ENCODE measurements around the gene TSPAN31. TPM values are rescaled to one million over a fixed set of nuclear protein-coding genes. Genes with fewer than 3 reads are reported as not detected.
A peak's percentile ranks its signal among the peaks of the same experiment; 100 is the strongest.

The TSPAN31 gene
- polyA plus RNA-seq, 1 donor = 103 TPM

GRCh38 chr12:57751432-57751787, 6.6 kb downstream of the TSPAN31 start:
- no peak for DNase-seq

- DNase-seq = peak; percentile 98
Measured at GRCh38 chr12:57751788-57752667, 7.2 kb downstream of the TSPAN31 start, which contains the start of gene CDK4. Gene CDK4 (minus strand): TSS chr12:57752310. CDS start chr12:57751717, 593 bp downstream.

GRCh38 chr12:57752668-57753000, 7.8 kb downstream of the TSPAN31 start:
- DNase-seq = no peak

- DNase-seq = no peak
Measured at GRCh38 chr12:57753756-57754337, 9.0 kb downstream of the TSPAN31 start.

- DNase-seq = no peak
Measured at GRCh38 chr12:57754411-57755193, 9.8 kb downstream of the TSPAN31 start, which contains the start of gene MARCHF9. Gene MARCHF9 (plus strand): TSS chr12:57755103. CDS start chr12:57755529, 426 bp downstream.

GRCh38 chr12:57755194-57755453, 10.3 kb downstream of the TSPAN31 start:
- DNase-seq = no peak

GRCh38 chr12:57755454-57756372, 10.9 kb downstream of the TSPAN31 start:
- DNase-seq = no peak

- DNase-seq = no peak
Measured at GRCh38 chr12:57756406-57757341, 11.8 kb downstream of the TSPAN31 start.

GRCh38 chr12:57757771-57758170, 12.9 kb downstream of the TSPAN31 start:
- DNase-seq = no peak

- DNase-seq = no peak
Measured at GRCh38 chr12:57758552-57759359, 13.9 kb downstream of the TSPAN31 start.

- DNase-seq = no peak
Measured at GRCh38 chr12:57759360-57759980, 14.6 kb downstream of the TSPAN31 start.

GRCh38 chr12:57760347-57760982, 15.6 kb downstream of the TSPAN31 start:
- DNase-seq = no peak

GRCh38 chr12:57761391-57761998, 16.7 kb downstream of the TSPAN31 start:
- DNase-seq = no peak

GRCh38 chr12:57762463-57762862, 17.6 kb downstream of the TSPAN31 start:
- DNase-seq = no peak

- no peak for DNase-seq
Measured at GRCh38 chr12:57763881-57764661, 19.2 kb downstream of the TSPAN31 start.

- DNase-seq = no peak
Measured at GRCh38 chr12:57764662-57765002, 19.8 kb downstream of the TSPAN31 start.

GRCh38 chr12:57765003-57765697, 20.3 kb downstream of the TSPAN31 start:
- no peak for DNase-seq
